ENCODE data around the gene AQP1.

- TF ChIP-seq MATR3 (CRISPR knock-in tag; IDR thresholded peaks at IDR 0.05) (no peak), POLR2A (IDR thresholded peaks at IDR 0.05; ENCODE audit: insufficient read depth in 1 of 2, low read depth in 2 of 2, low read length in 2 of 2) (no peak), ZNF460 (CRISPR knock-in tag; IDR thresholded peaks at IDR 0.05; ENCODE audit: borderline replicate concordance) (no peak), MED1 (CRISPR knock-in tag; IDR thresholded peaks at IDR 0.05) (no peak), SIN3A (IDR thresholded peaks at IDR 0.05; ENCODE audit: borderline replicate concordance, low read depth, low read length) (no peak), ZNF407 (CRISPR knock-in tag; IDR thresholded peaks at IDR 0.05; ENCODE audit: not compliant biosample characterization) (no peak), NFAT5 (CRISPR knock-in tag; IDR thresholded peaks at IDR 0.05) (no peak), TCF12 (IDR thresholded peaks at IDR 0.05) (no peak), TCF12 (CRISPR knock-in tag; IDR thresholded peaks at IDR 0.05) (no peak), EP300 (IDR thresholded peaks at IDR 0.05; ENCODE audit: low read depth in 2 of 2, low read length in 2 of 2) (no peak), EP300 (CRISPR knock-in tag; IDR thresholded peaks at IDR 0.05; ENCODE audit: borderline replicate concordance) (no peak), USF2 (IDR thresholded peaks at IDR 0.05; ENCODE audit: low read depth, low read length) (no peak), USF2 (CRISPR knock-in tag; IDR thresholded peaks at IDR 0.05; ENCODE audit: borderline replicate concordance) (no peak)
Observed at GRCh38 chr7:30965883-30966282, 54.2 kb downstream of the AQP1 start.
